B cell (primary cell): ENCODE results near the gene SLC2A4RG. TPM values are rescaled to one million over a fixed set of nuclear protein-coding genes. Genes with fewer than 3 reads are reported as not detected.

Experiments
- ATAC-seq: fragments of 200-7000 bp; cut with Tn5 transposase; one replicate; pipeline ENCODE4 v1.10.0; 2021; ENCODE audit warnings: low read depth, mild to moderate bottlenecking, moderate number of reproducible peaks, moderate library complexity
- CTCF ChIA-PET: fragments of 350-600 bp; sonication (Branson Sonifier 250); formaldehyde crosslinking; loops from one replicate; lab custom pipeline; 2021; ENCODE audit warnings: antibody characterized with exemption, inconsistent platforms; lab: Charles Lee
- POLR2A ChIA-PET: fragments of 350-600 bp; sonication (Branson Sonifier 250); formaldehyde crosslinking; loops from one replicate; lab custom pipeline; 2021; ENCODE audit warnings: antibody characterized with exemption; lab: Charles Lee
- DNase-seq: peaks from one replicate; pipeline ENCODE4 v3.0.0; 2013
- H2AFZ ChIP-seq: 2 replicates; pipeline ENCODE4 v1.6.1; 2012; ENCODE audit warnings: mild to moderate bottlenecking, low read depth, low read length; ENCODE audit not compliant: insufficient read depth, poor library complexity, severe bottlenecking
- H3K27ac ChIP-seq, 2 donors: 1 replicate in 1 of 2; 2 replicates in 1 of 2; pipeline ENCODE4 v1.5.1; 2012 to 2013; ENCODE audit warnings: low read length in 2 of 2, mild to moderate bottlenecking in 2 of 2, moderate library complexity in 1 of 2
- H3K27me3 ChIP-seq, 4 experiments: fragments of 200-600 bp in 1 of 4; sonication (generic) in 1 of 4; replicated peaks in 1 of 4; 1 replicate in 2 of 4; 2 replicates in 2 of 4; pipeline versions ENCODE4 v1.6.1 to v1.7.0; 2013 to 2016; ENCODE audit warnings: low read length in 3 of 4, mild to moderate bottlenecking in 2 of 4, mixed read lengths in 1 of 4, moderate library complexity in 1 of 4; ENCODE audit not compliant: insufficient read depth in 4 of 4, control insufficient read depth in 3 of 4; ENCODE audit errors: control extremely low read depth in 1 of 4
- H3K36me3 ChIP-seq, 2 experiments: replicated peaks in 1 of 2; 1 replicate in 1 of 2; 2 replicates in 1 of 2; pipeline versions ENCODE4 v1.6.1 to v1.7.1; 2013; ENCODE audit warnings: low read length in 1 of 2; ENCODE audit not compliant: insufficient read depth in 2 of 2, control insufficient read depth in 1 of 2; ENCODE audit errors: control extremely low read depth in 1 of 2, extremely low read depth in 1 of 2
- H3K4me1 ChIP-seq, 2 donors: fragments of 200-600 bp in 1 of 2; sonication (generic) in 1 of 2; 1 replicate in 1 of 2; 2 replicates in 1 of 2; pipeline versions ENCODE4 v1.5.1 to v1.6.1; 2013 to 2017; ENCODE audit warnings: low read length in 2 of 2; ENCODE audit not compliant: control insufficient read depth in 2 of 2, insufficient read depth in 2 of 2
- H3K4me2 ChIP-seq: replicated peaks from 2 replicates; pipeline ENCODE3; 2012; ENCODE audit warnings: mild to moderate bottlenecking, low read depth, low read length; ENCODE audit not compliant: poor library complexity, severe bottlenecking
- H3K4me3 ChIP-seq, 5 experiments: fragments of 200-600 bp in 1 of 5; sonication (generic) in 1 of 5; 1 replicate in 3 of 5; 2 replicates in 2 of 5; pipeline versions ENCODE4 v1.5.1 to v1.7.0; 2011 to 2016; ENCODE audit warnings: low read length in 4 of 5, mild to moderate bottlenecking in 4 of 5, low read depth in 2 of 5, control low read depth in 1 of 5, moderate library complexity in 1 of 5; ENCODE audit not compliant: insufficient read depth in 1 of 5; ENCODE audit errors: control extremely low read depth in 1 of 5, extremely low read depth in 1 of 5
- H3K79me2 ChIP-seq: fragments of 200-600 bp; sonication (generic); one replicate; pipeline ENCODE4 v1.6.0; 2016; ENCODE audit warnings: low read length; ENCODE audit not compliant: control insufficient read depth, insufficient read depth
- H3K9ac ChIP-seq: fragments of 200-600 bp; sonication (generic); 2 replicates; pipeline ENCODE4 v1.6.1; 2017; ENCODE audit warnings: mild to moderate bottlenecking, low read length, moderate library complexity
- H3K9me3 ChIP-seq, 3 donors: one replicate each; pipeline versions ENCODE4 v1.6.1 to v1.7.1; 2013; ENCODE audit warnings: low read length in 2 of 3; ENCODE audit not compliant: control insufficient read depth in 2 of 3, insufficient read depth in 1 of 3; ENCODE audit errors: control extremely low read depth in 1 of 3
- H4K20me1 ChIP-seq: 2 replicates; pipeline ENCODE4 v1.6.0; 2012; ENCODE audit warnings: mild to moderate bottlenecking, low read length; ENCODE audit not compliant: insufficient read depth, control insufficient read depth, poor library complexity, severe bottlenecking
- H3K27ac Mint-ChIP-seq: one replicate; pipeline ENCODE4 v1.8.0; 2021; ENCODE audit warnings: mixed read lengths
- H3K27me3 Mint-ChIP-seq: one replicate; pipeline ENCODE4 v1.8.0; 2021; ENCODE audit warnings: mixed read lengths
- H3K4me1 Mint-ChIP-seq: one replicate; pipeline ENCODE4 v1.8.0; 2021; ENCODE audit warnings: mixed read lengths
- H3K4me3 Mint-ChIP-seq: one replicate; pipeline ENCODE4 v1.8.0; 2021; ENCODE audit warnings: mixed read lengths
- H3K9me3 Mint-ChIP-seq: one replicate; pipeline ENCODE4 v1.8.0; 2022; ENCODE audit warnings: mixed read lengths; ENCODE audit not compliant: insufficient read depth
- CTCF ChIP-seq: fragments of 200-600 bp; IDR thresholded peaks from one replicate; pipeline ENCODE4 v1.8.0; 2022; ENCODE audit warnings: antibody characterized with exemption, mild to moderate bottlenecking
- EZH2 ChIP-seq: IDR thresholded peaks from 2 replicates; pipeline ENCODE4 v1.6.1; 2012; ENCODE audit warnings: borderline replicate concordance, low read depth, mild to moderate bottlenecking, moderate library complexity, low read length; ENCODE audit not compliant: insufficient read depth, poor library complexity, severe bottlenecking
- WGBS: methylation state at CpG from one replicate; pipeline ENCODE4 v1.1.5; 2013; ENCODE audit warnings: missing lambda C conversion rate; ENCODE audit not compliant: insufficient coverage; 5-methylcytosine and 5-hydroxymethylcytosine counted together
- intact Hi-C: fragments of 100-400 bp; cut with micrococcal nuclease; formaldehyde crosslinking; loops from one replicate; pipeline ENCODE4 v1.10.0; 2022
- polyA plus RNA-seq: library from polyadenylated mRNA; depleted of rRNA; stranded (reverse); fragments of >200 nt; gene quantifications from 2 replicates; pipeline ENCODE4 v1.2.3, GENCODE V29; 2012
- total RNA-seq, 2 donors: library from RNA; stranded (reverse); fragments of 120-200 nt in 1 of 2; gene quantifications; 1 replicate in 1 of 2; 2 replicates in 1 of 2; pipeline versions ENCODE4 v1.2.3 to v1.2.4, GENCODE V29; 2013 to 2022

Gene SLC2A4RG
- total and polyA plus RNA-seq, 2 donors (not counting 1 experiment from before 2014, with no cell fraction given) = 39.7 to 49.4 TPM

GRCh38 chr20:63791497-63792156 is 52.1 kb downstream of the SLC2A4RG start:
- H3K9ac ChIP-seq = no peak overlapping the region
- ATAC-seq (no peak), DNase-seq (no peak)
- H3K9me3 ChIP-seq = peaks cover 0 to 17% (median 0%) of the 10 kb centered on the region in 3 donors
- WGBS = 96% methylated on average over 19 of the region's 23 CpGs
- no peak overlapping the region for H3K4me3 Mint-ChIP-seq
- no peak overlapping the region for H3K27ac ChIP-seq
- no peaks in the 10 kb centered on the region for H3K79me2 ChIP-seq
- H3K4me1 Mint-ChIP-seq = peaks cover 12% of the 10 kb centered on the region
- H3K27me3 ChIP-seq = peaks cover 0 to 9% (median 0%) of the 10 kb centered on the region in 4 experiments
- no peak overlapping the region for H3K4me2 ChIP-seq
- H3K27ac Mint-ChIP-seq = no peak overlapping the region
- CTCF ChIA-PET = no interaction called here
- no peaks in the 10 kb centered on the region for H3K9me3 Mint-ChIP-seq
- H3K4me3 ChIP-seq = no peak overlapping the region
- peaks cover 0 to 2% of the 10 kb centered on the region in 2 donors for H3K4me1 ChIP-seq
- no peak overlapping the region for H2AFZ ChIP-seq
- H4K20me1 ChIP-seq = no peaks in the 10 kb centered on the region
- POLR2A ChIA-PET = interaction anchor here (0.7 kb wide), 1 partner anchor 254 kb away, joined by 9 read pairs; the partner anchor contains the start of gene PTK6
- intact Hi-C loops = no loop called here
- no peak for TF ChIP-seq EZH2
- TF ChIP-seq CTCF = no peak
- no peaks in the 10 kb centered on the region for H3K36me3 ChIP-seq
- peaks cover 14% of the 10 kb centered on the region for H3K27me3 Mint-ChIP-seq

- no peak overlapping the region for H3K4me3 ChIP-seq
- no peaks in the 10 kb centered on the region for H3K36me3 ChIP-seq
- DNase-seq = no peak
- TF ChIP-seq EZH2 (no peak), CTCF (no peak)
- peaks cover 0 to 17% (median 0%) of the 10 kb centered on the region in 3 donors for H3K9me3 ChIP-seq
- no peak for ATAC-seq
- no peak overlapping the region for H3K27ac Mint-ChIP-seq
- no peaks in the 10 kb centered on the region for H4K20me1 ChIP-seq
- peaks cover 0 to 9% (median 0%) of the 10 kb centered on the region in 4 experiments for H3K27me3 ChIP-seq
- H3K79me2 ChIP-seq = no peaks in the 10 kb centered on the region
- intact Hi-C loops = no loop called here
- POLR2A ChIA-PET = interaction anchor here (0.7 kb wide), 1 partner anchor 90 kb away, joined by 4 read pairs; no protein-coding TSS in a partner anchor
- CTCF ChIA-PET = interaction anchor here (1.0 to 1.6 kb wide), 2 partner anchors 20 to 254 kb away, joined by 3 to 5 read pairs; no protein-coding TSS in a partner anchor
- H3K9me3 Mint-ChIP-seq = no peaks in the 10 kb centered on the region
- H3K4me3 Mint-ChIP-seq = no peak overlapping the region
- no peak overlapping the region for H3K27ac ChIP-seq
- H3K9ac ChIP-seq = no peak overlapping the region
- H2AFZ ChIP-seq = no peak overlapping the region
- 96% methylated on average over 20 of the region's 20 CpGs for WGBS
- H3K4me1 Mint-ChIP-seq = peaks cover 12% of the 10 kb centered on the region
- H3K27me3 Mint-ChIP-seq = peaks cover 14% of the 10 kb centered on the region
- no peak overlapping the region for H3K4me2 ChIP-seq
- H3K4me1 ChIP-seq = peaks cover 0 to 2% of the 10 kb centered on the region in 2 donors
These were observed 53.3 kb downstream of the SLC2A4RG start for GRCh38 chr20:63792866-63793265.
